GM12878 (cell line): ENCODE data around the gene CUEDC1. TPM values are rescaled to one million over a fixed set of nuclear protein-coding genes. Genes with fewer than 3 reads are reported as not detected.
A peak's percentile ranks its signal among the peaks of the same experiment; 100 is the strongest.

Source experiments
- ATAC-seq: fragments of 200-7000 bp; cut with Tn5 transposase; 3 replicates; pipeline ENCODE4 v1.9.1; 2020; ENCODE audit warnings: mild to moderate bottlenecking, moderate library complexity
- BruUV-seq: library from RNA; stranded (reverse); fragments of 400-500 nt; replicated peaks from 2 replicates; lab custom pipeline; 2021; lab: Mats Ljungman, UMichigan
- CTCF ChIA-PET: fragments of 300-600 bp; sonication (Branson Sonifier 250); formaldehyde crosslinking; extraction: SDS; loops from one replicate; lab custom pipeline; 2021; ENCODE audit warnings: inconsistent platforms; lab: Yijun Ruan, JAX
- POLR2A ChIA-PET: fragments of 350-600 bp; formaldehyde crosslinking; extraction: SDS; loops from one replicate; lab custom pipeline; 2021; ENCODE audit warnings: inconsistent platforms; lab: Charles Lee
- RAD21 ChIA-PET: fragments of 300-600 bp; sonication (Branson Sonifier 250); formaldehyde crosslinking; loops from one replicate; lab custom pipeline; 2023; ENCODE audit warnings: antibody characterized with exemption; ENCODE audit not compliant: unreplicated experiment; lab: Charles Lee
- SMC1A ChIA-PET: fragments of 300-600 bp; sonication (Branson Sonifier 250); formaldehyde crosslinking; loops from one replicate; lab custom pipeline; 2023; ENCODE audit not compliant: unreplicated experiment, uncharacterized antibody; lab: Charles Lee
- DNase-seq: peaks from one replicate; pipeline ENCODE4 v3.0.0-alpha.2; 2011; ENCODE audit warnings: low read depth, low spot score
- FAIRE-seq: peaks from 3 replicates; lab custom pipeline; 2011; peaks lifted over from hg19 to GRCh38; lab: Jason Lieb, UNC
- H2AFZ ChIP-seq: 2 replicates; pipeline ENCODE4 v1.6.0; 2011; ENCODE audit warnings: low read depth, low read length, control low read depth; ENCODE audit not compliant: control insufficient read depth
- H3K27ac ChIP-seq: 2 replicates; pipeline ENCODE4 v1.5.1; 2011; ENCODE audit warnings: control low read depth; ENCODE audit not compliant: control insufficient read depth, insufficient read depth
- H3K27me3 ChIP-seq, 2 experiments: replicated peaks in 1 of 2; 2 replicates each; pipeline versions ENCODE4 v1.6.0 to v1.6.1; 2011; ENCODE audit warnings: low read length in 1 of 2; ENCODE audit not compliant: control insufficient read depth in 2 of 2, insufficient read depth in 2 of 2
- H3K36me3 ChIP-seq, 2 experiments: 2 replicates each; pipeline ENCODE4 v1.5.1; 2011; ENCODE audit warnings: low read length in 1 of 2; ENCODE audit not compliant: control insufficient read depth in 2 of 2, insufficient read depth in 2 of 2
- H3K4me1 ChIP-seq: 2 replicates; pipeline ENCODE4 v1.6.1; 2011; ENCODE audit warnings: mild to moderate bottlenecking, low read length, moderate library complexity, mixed read lengths; ENCODE audit not compliant: control insufficient read depth, insufficient read depth
- H3K4me2 ChIP-seq: 2 replicates; pipeline ENCODE4 v1.6.0; 2011; ENCODE audit warnings: control low read depth; ENCODE audit not compliant: control insufficient read depth, insufficient read depth
- H3K4me3 ChIP-seq: fragments of 200-600 bp; sonication (generic); 2 replicates; pipeline ENCODE4 v1.5.1; 2016
- H3K79me2 ChIP-seq: 2 replicates; pipeline ENCODE4 v1.6.0; 2011; ENCODE audit warnings: low read length; ENCODE audit not compliant: control insufficient read depth, insufficient read depth
- H3K9ac ChIP-seq: 2 replicates; pipeline ENCODE4 v1.8.0; 2011; ENCODE audit warnings: low read length, control low read depth, mixed read lengths; ENCODE audit not compliant: control insufficient read depth, insufficient read depth
- H3K9me3 ChIP-seq: replicated peaks from 3 replicates; pipeline ENCODE4 v1.5.1; 2011; ENCODE audit warnings: mild to moderate bottlenecking, low read length; ENCODE audit not compliant: control insufficient read depth, insufficient read depth
- H4K20me1 ChIP-seq: 2 replicates; pipeline ENCODE4 v1.6.0; 2011; ENCODE audit not compliant: control insufficient read depth, insufficient read depth
- BACH1 ChIP-seq: fragments of 450-650 bp; IDR thresholded peaks from 2 replicates; pipeline ENCODE4 v1.6.1; 2017; ENCODE audit warnings: mild to moderate bottlenecking, borderline replicate concordance
- HDAC6 ChIP-seq: fragments of 200-600 bp; sonication (generic); IDR thresholded peaks from one replicate; pipeline ENCODE4 v1.8.0; 2017; ENCODE audit warnings: antibody characterized with exemption; ENCODE audit not compliant: unreplicated experiment
- IKZF1 ChIP-seq: fragments of 450-650 bp; conservative IDR thresholded peaks from 2 replicates; pipeline ENCODE4 v1.6.1; 2017; ENCODE audit warnings: antibody characterized with exemption, mild to moderate bottlenecking
- NR2C1 ChIP-seq: fragments of 450-650 bp; IDR thresholded peaks from 2 replicates; pipeline ENCODE4 v1.6.1; 2017; ENCODE audit warnings: antibody characterized with exemption, mild to moderate bottlenecking, moderate library complexity
- PAX5 ChIP-seq: IDR thresholded peaks from 2 replicates; pipeline ENCODE4 v1.6.1; 2011; ENCODE audit warnings: low read depth, low read length, borderline replicate concordance
- PRDM15 ChIP-seq: fragments of 450-650 bp; formaldehyde crosslinking; IDR thresholded peaks from 2 replicates; pipeline ENCODE4 v1.4.0; 2020; ENCODE audit warnings: mild to moderate bottlenecking, moderate library complexity
- SPI1 ChIP-seq: IDR thresholded peaks from 2 replicates; pipeline ENCODE4 v1.6.1; 2011; ENCODE audit warnings: low read depth, mild to moderate bottlenecking, low read length, moderate library complexity, borderline replicate concordance; ENCODE audit not compliant: insufficient read depth
- ZNF592 ChIP-seq: fragments of 450-650 bp; IDR thresholded peaks from 2 replicates; pipeline ENCODE4 v1.6.1; 2017; ENCODE audit warnings: mild to moderate bottlenecking, moderate library complexity
- WGBS: methylation state at CpG from one replicate; pipeline ENCODE4 v1.1.6; 2016; ENCODE audit warnings: low lambda C conversion rate; ENCODE audit not compliant: insufficient replicate concordance, insufficient coverage; ENCODE audit errors: missing lambda C conversion rate; 5-methylcytosine and 5-hydroxymethylcytosine counted together
- in situ Hi-C: fragments of 300-500 bp; cut with MboI; formaldehyde crosslinking; loops from 9 replicates; pipeline ENCODE4 v1.14.3; 2018; ENCODE audit warnings: mixed read lengths
- intact Hi-C: fragments of 100-400 bp; cut with micrococcal nuclease; formaldehyde crosslinking; loops from one replicate; pipeline ENCODE4 v1.14.2; 2022; ENCODE audit not compliant: unreplicated experiment
- polyA plus RNA-seq, 11 experiments: library from polyadenylated mRNA; depleted of rRNA in 4 of 11; unstranded in 6 of 11; stranded (reverse) in 5 of 11; fragments of >200 nt; fragmentation: Nextera tagmentation in 4 of 11; fragmentation: Illumina TruSeq in 1 of 11; extraction: Ambion mirVana in 4 of 11; extraction: Trizol in 1 of 11; gene quantifications; 1 replicate in 1 of 11; 2 replicates in 10 of 11; pipeline versions ENCODE4 v1.2.1 to v1.2.3, GENCODE V29; 2011 to 2016; ENCODE audit warnings: inconsistent platforms in 2 of 11, missing spikeins in 2 of 11, low read depth in 1 of 11
- total RNA-seq, 4 experiments: library from RNA; depleted of rRNA in 3 of 4; stranded (reverse); fragments of >200 nt in 3 of 4; fragmentation: Illumina TruSeq in 1 of 4; extraction: Trizol in 1 of 4; gene quantifications; 2 replicates each; pipeline versions ENCODE4 v1.2.1 to v1.2.3, GENCODE V29; 2013 to 2021
- TF ChIP-seq, protein P1 (sequence below): IDR thresholded peaks from 2 replicates; pipeline ENCODE4 v1.6.1; 2012; ENCODE audit warnings: low read depth, low read length, improper control_type of control experiment

The CUEDC1 gene
- total and polyA plus RNA-seq, 10 of the 15 experiments (the other 5 are each of a cell fraction or from before 2014, with no cell fraction given): 0.24 to 7.4 (median 1.8) TPM

GRCh38 chr17:57940653-57941329 is 14.4 kb downstream of the CUEDC1 start:
- Histone ChIP-seq H3K36me3 (no peaks in the 10 kb centered on the region), H3K27ac (no peak overlapping the region), H3K4me1 (peaks cover 45% of the 10 kb centered on the region), H3K79me2 (no peaks in the 10 kb centered on the region), H2AFZ (no peak overlapping the region), H3K4me3 (no peak overlapping the region), H3K9me3 (no peaks in the 10 kb centered on the region), H3K27me3 (no peaks in the 10 kb centered on the region), H3K4me2 (peak overlapping the region; percentile 28; the same call in 1 of the 2 replicates), H3K9ac (no peak overlapping the region), H4K20me1 (no peaks in the 10 kb centered on the region; the same call in 1 of the 2 replicates)
- RAD21 ChIA-PET: interaction anchor here (0.7 to 5.2 kb wide), 7 partner anchors 10 to 59 kb away, joined by 3 to 86 read pairs (median 18); partner anchors contain the start of genes CUEDC1 and VEZF1
- SMC1A ChIA-PET: interaction anchor here (0.7 to 8.2 kb wide), 15 partner anchors 9 to 82 kb away, joined by 3 to 138 read pairs (median 7); partner anchors contain the start of gene CUEDC1
- in situ Hi-C loops: no loop called here
- 25% methylated on average over 5 of the region's 5 CpGs for WGBS
- intact Hi-C loops: no loop called here
- FAIRE-seq (no peak), ATAC-seq (peak; percentile 54), DNase-seq (peak; percentile 27)
- BruUV-seq: no TSS peak
- CTCF ChIA-PET: interaction anchor here (0.7 to 9.5 kb wide), 10 partner anchors 9 to 59 kb away, joined by 3 to 77 read pairs (median 6); partner anchors contain the start of gene CUEDC1
- POLR2A ChIA-PET: interaction anchor here (0.7 to 5.3 kb wide), 9 partner anchors 8 to 81 kb away, joined by 3 to 51 read pairs (median 8); no protein-coding TSS in a partner anchor
- TF ChIP-seq SPI1: no peak
- no peak for TF ChIP-seq PRDM15
- no peak for TF ChIP-seq ZNF592
- TF ChIP-seq, protein P1, sequence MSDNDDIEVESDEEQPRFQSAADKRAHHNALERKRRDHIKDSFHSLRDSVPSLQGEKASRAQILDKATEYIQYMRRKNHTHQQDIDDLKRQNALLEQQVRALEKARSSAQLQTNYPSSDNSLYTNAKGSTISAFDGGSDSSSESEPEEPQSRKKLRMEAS: no peak
- no peak for TF ChIP-seq PAX5
- TF ChIP-seq IKZF1: peak; percentile 35
- TF ChIP-seq BACH1: peak; percentile 17; the same call in 1 of the 2 replicates
- TF ChIP-seq NR2C1: no peak
- TF ChIP-seq HDAC6: no peak
